KMS-11 (cell line): ENCODE measurements around the gene SIN3B.

Experiments used
- H2AFZ ChIP-seq: fragments of 200-600 bp; sonication (generic); 2 replicates; pipeline ENCODE4 v1.6.1; 2016; ENCODE audit warnings: antibody characterized with exemption, mixed run types, low read depth
- H3K27ac ChIP-seq: fragments of 200-600 bp; sonication (generic); 2 replicates; pipeline ENCODE4 v1.6.1; 2016; ENCODE audit warnings: mild to moderate bottlenecking, mixed run types
- H3K27me3 ChIP-seq: fragments of 200-600 bp; sonication (generic); 2 replicates; pipeline ENCODE4 v1.6.1; 2017; ENCODE audit warnings: mild to moderate bottlenecking, low read depth, mixed run types, moderate library complexity; ENCODE audit not compliant: insufficient read depth
- H3K36me3 ChIP-seq: fragments of 200-600 bp; sonication (generic); 2 replicates; pipeline ENCODE4 v1.6.1; 2017; ENCODE audit warnings: mild to moderate bottlenecking, mixed run types; ENCODE audit not compliant: insufficient read depth
- H3K4me1 ChIP-seq: fragments of 200-600 bp; sonication (generic); 2 replicates; pipeline ENCODE4 v1.6.1; 2016; ENCODE audit warnings: mild to moderate bottlenecking, low read depth, mixed run types; ENCODE audit not compliant: poor library complexity, severe bottlenecking
- H3K4me2 ChIP-seq: fragments of 200-600 bp; sonication (generic); 2 replicates; pipeline ENCODE4 v1.7.0; 2016; ENCODE audit warnings: mild to moderate bottlenecking, mixed run types
- H3K4me3 ChIP-seq: fragments of 200-600 bp; sonication (generic); IDR thresholded peaks from 2 replicates; pipeline ENCODE4 v1.6.1; 2017; ENCODE audit warnings: low read depth, low read length, mixed read lengths; ENCODE audit not compliant: insufficient read depth
- H3K79me2 ChIP-seq: fragments of 200-600 bp; sonication (generic); 2 replicates; pipeline ENCODE4 v1.6.1; 2016; ENCODE audit warnings: low read depth, mixed run types; ENCODE audit not compliant: insufficient read depth
- H3K9ac ChIP-seq: fragments of 200-600 bp; sonication (generic); 2 replicates; pipeline ENCODE4 v1.6.1; 2016; ENCODE audit warnings: mild to moderate bottlenecking, mixed run types
- H4K20me1 ChIP-seq: fragments of 200-600 bp; sonication (generic); 2 replicates; pipeline ENCODE4 v1.6.1; 2016; ENCODE audit warnings: mild to moderate bottlenecking, mixed run types; ENCODE audit not compliant: insufficient read depth
- CTCF ChIP-seq: fragments of 200-600 bp; sonication (generic); conservative IDR thresholded peaks from 2 replicates; pipeline ENCODE4 v1.6.1; 2017; ENCODE audit warnings: low read depth, mild to moderate bottlenecking, antibody characterized with exemption, low read length, moderate library complexity, mixed read lengths

The SIN3B gene

GRCh38 chr19:16901491-16902175 is 72.4 kb downstream of the SIN3B start:
- TF ChIP-seq CTCF: no peak
- H3K9ac ChIP-seq: no peak overlapping the region
- peaks cover 3% of the 10 kb centered on the region for H3K4me1 ChIP-seq

GRCh38 chr19:16902545-16902944 is 73.3 kb downstream of the SIN3B start:
- H3K4me3 ChIP-seq: no peak overlapping the region
- H3K4me1 ChIP-seq: peaks cover 3% of the 10 kb centered on the region

More at GRCh38 chr19:16901491-16902175, 72.4 kb downstream of the SIN3B start:
- H3K4me3 ChIP-seq: no peak overlapping the region
- H3K27ac ChIP-seq: no peak overlapping the region
- no peaks in the 10 kb centered on the region for H4K20me1 ChIP-seq
- H3K27me3 ChIP-seq: peaks cover 11% of the 10 kb centered on the region; the same call in 1 of the 2 replicates
- H3K79me2 ChIP-seq: no peaks in the 10 kb centered on the region
- no peak overlapping the region for H2AFZ ChIP-seq
- no peaks in the 10 kb centered on the region for H3K36me3 ChIP-seq
- H3K4me2 ChIP-seq: no peak overlapping the region

GRCh38 chr19:16903347-16903746 is 74.1 kb downstream of the SIN3B start:
- Histone ChIP-seq H3K27ac (no peak overlapping the region), H3K36me3 (no peaks in the 10 kb centered on the region), H2AFZ (no peak overlapping the region), H3K4me1 (peaks cover 3% of the 10 kb centered on the region), H3K27me3 (peaks cover 11% of the 10 kb centered on the region; the same call in 1 of the 2 replicates), H3K4me2 (no peak overlapping the region), H3K4me3 (no peak overlapping the region), H3K9ac (no peak overlapping the region), H3K79me2 (no peaks in the 10 kb centered on the region), H4K20me1 (no peaks in the 10 kb centered on the region)
- no peak for TF ChIP-seq CTCF

More at GRCh38 chr19:16902545-16902944, 73.3 kb downstream of the SIN3B start:
- no peaks in the 10 kb centered on the region for H3K36me3 ChIP-seq
- no peak overlapping the region for H2AFZ ChIP-seq
- no peaks in the 10 kb centered on the region for H4K20me1 ChIP-seq
- no peak overlapping the region for H3K4me2 ChIP-seq
- H3K9ac ChIP-seq: no peak overlapping the region
- no peaks in the 10 kb centered on the region for H3K79me2 ChIP-seq
- H3K27me3 ChIP-seq: peaks cover 11% of the 10 kb centered on the region; the same call in 1 of the 2 replicates
- TF ChIP-seq CTCF: no peak
- no peak overlapping the region for H3K27ac ChIP-seq

GRCh38 chr19:16904599-16904998 is 75.4 kb downstream of the SIN3B start:
- no peak overlapping the region for H3K9ac ChIP-seq
- H3K27ac ChIP-seq: no peak overlapping the region
- H3K4me3 ChIP-seq: no peak overlapping the region
- no peaks in the 10 kb centered on the region for H3K36me3 ChIP-seq
- H2AFZ ChIP-seq: no peak overlapping the region
- no peaks in the 10 kb centered on the region for H3K79me2 ChIP-seq
- TF ChIP-seq CTCF: no peak
- peaks cover 15% of the 10 kb centered on the region; the same call in 1 of the 2 replicates for H3K27me3 ChIP-seq
- H4K20me1 ChIP-seq: no peaks in the 10 kb centered on the region
- no peak overlapping the region for H3K4me2 ChIP-seq
- peaks cover under 1% of the 10 kb centered on the region for H3K4me1 ChIP-seq
